ENCODE measurements around the gene RELN.

Gene RELN

GRCh38 chr7:103504505-103505135, 484.8 kb downstream of the RELN start (continued):
- no peak for TF ChIP-seq KLF8 (tag by site-specific recombination; IDR thresholded peaks at IDR 0.05)
- TF ChIP-seq ZNF221 (tag by site-specific recombination; IDR thresholded peaks at IDR 0.05; ENCODE audit: borderline replicate concordance): no peak
- no peak for TF ChIP-seq PRDM1 (tag by site-specific recombination; IDR thresholded peaks at IDR 0.05)
- no peak for TF ChIP-seq SCRT2 (tag by site-specific recombination; IDR thresholded peaks at IDR 0.05)
- no peak for TF ChIP-seq ZNF155 (tag by site-specific recombination; IDR thresholded peaks at IDR 0.05)

DNA sequence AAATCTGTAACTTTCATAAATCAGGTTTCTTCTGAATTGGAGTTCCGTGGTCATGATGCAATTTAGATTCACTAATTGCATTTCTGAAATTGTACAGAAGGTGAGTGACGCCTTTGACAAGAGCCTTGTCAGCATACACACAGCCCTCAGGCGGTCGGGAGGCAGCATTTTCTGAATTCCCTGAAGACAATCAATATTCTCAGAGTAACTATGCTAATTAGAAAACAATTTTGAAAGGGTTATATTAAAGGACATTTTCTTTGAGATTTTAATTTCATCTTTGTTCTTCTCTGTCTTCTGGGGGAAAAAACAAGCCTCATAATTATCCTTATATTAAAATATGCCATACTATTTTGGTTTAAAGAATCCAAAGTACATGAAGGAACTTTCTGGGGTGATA, 488.3 kb downstream of the RELN start:
- Histone ChIP-seq H3K4me1 (ENCODE audit: control insufficient read depth, insufficient read depth, low read length) (0 out of 2 replicates have a peak, but pooled peaks cover 2% of the 10 kb centered on the region), H3K4me3 (ENCODE audit: low read depth, low read length) (no peak overlapping the region), H3K27ac (ENCODE audit: extremely low read depth, low read depth, low read length) (no peak overlapping the region), H3K36me3 (ENCODE audit: control insufficient read depth in 2 of 2, insufficient read depth in 1 of 2, low read length in 2 of 2) (no peaks in the 10 kb centered on the region), H3K9me3 (ENCODE audit: control insufficient read depth, insufficient read depth, low read depth, low read length) (no peaks in the 10 kb centered on the region)
- TF ChIP-seq ZNF169 (tag by site-specific recombination; IDR thresholded peaks at IDR 0.05) (no peak), ZNF580 (tag by site-specific recombination; IDR thresholded peaks at IDR 0.05) (no peak), FEZF1 (tag by site-specific recombination; IDR thresholded peaks at IDR 0.05) (no peak), ZNF776 (tag by site-specific recombination; IDR thresholded peaks at IDR 0.05; ENCODE audit: borderline replicate concordance) (no peak), EGR2 (tag by site-specific recombination; IDR thresholded peaks at IDR 0.05; ENCODE audit: low read depth) (no peak), SALL2 (tag by site-specific recombination; IDR thresholded peaks at IDR 0.05; ENCODE audit: borderline replicate concordance) (no peak), ZNF274 (IDR thresholded peaks at IDR 0.05; ENCODE audit: low read length) (no peak), ZNF274 (tag by site-specific recombination; IDR thresholded peaks at IDR 0.05; ENCODE audit: borderline replicate concordance) (no peak), ZNF843 (tag by site-specific recombination; IDR thresholded peaks at IDR 0.05) (no peak)
- POLR2A ChIA-PET: no interaction called here
- CTCF ChIA-PET: no interaction called here

- Histone ChIP-seq H3K27ac (ENCODE audit: extremely low read depth, low read depth, low read length) (no peak overlapping the region), H3K9me3 (ENCODE audit: control insufficient read depth, insufficient read depth, low read depth, low read length) (no peaks in the 10 kb centered on the region), H3K4me1 (ENCODE audit: control insufficient read depth, insufficient read depth, low read length) (0 out of 2 replicates have a peak, but pooled peaks cover 2% of the 10 kb centered on the region), H3K36me3 (ENCODE audit: control insufficient read depth in 2 of 2, insufficient read depth in 1 of 2, low read length in 2 of 2) (no peaks in the 10 kb centered on the region), H3K4me3 (ENCODE audit: low read depth, low read length) (no peak overlapping the region)
- TF ChIP-seq ZNF280C (tag by site-specific recombination; IDR thresholded peaks at IDR 0.05) (no peak), ZNF747 (tag by site-specific recombination; IDR thresholded peaks at IDR 0.05) (no peak), ZNF623 (tag by site-specific recombination; IDR thresholded peaks at IDR 0.05) (no peak), ZNF571 (tag by site-specific recombination; IDR thresholded peaks at IDR 0.05) (no peak), OSR2 (tag by site-specific recombination; IDR thresholded peaks at IDR 0.05) (no peak), ZNF544 (tag by site-specific recombination; IDR thresholded peaks at IDR 0.05) (no peak), GLI2 (tag by site-specific recombination; IDR thresholded peaks at IDR 0.05; ENCODE audit: borderline replicate concordance, low read depth) (no peak)
- POLR2A ChIA-PET: no interaction called here
- CTCF ChIA-PET: no interaction called here
Measured at GRCh38 chr7:103499976-103500375, 489.5 kb downstream of the RELN start.

Data from HEK293 (cell line).